Nephron progenitor cell (in vitro differentiated cells): ENCODE data around the gene RASAL2.

Experiments used
- DNase-seq: peaks from one replicate; pipeline ENCODE4 v3.0.0; 2021
- H3K27ac Mint-ChIP-seq: 2 replicates; pipeline ENCODE4 v1.8.0; 2021; ENCODE audit warnings: mild to moderate bottlenecking, moderate library complexity, mixed read lengths
- H3K27me3 Mint-ChIP-seq: 2 replicates; pipeline ENCODE4 v1.8.0; 2021; ENCODE audit warnings: mild to moderate bottlenecking, low read depth, mixed read lengths; ENCODE audit not compliant: poor library complexity
- H3K36me3 Mint-ChIP-seq: 2 replicates; pipeline ENCODE4 v1.8.0; 2021; ENCODE audit warnings: low read depth, mixed read lengths
- H3K4me1 Mint-ChIP-seq: 2 replicates; pipeline ENCODE4 v1.8.0; 2021; ENCODE audit warnings: mixed read lengths
- H3K4me3 Mint-ChIP-seq: 2 replicates; pipeline ENCODE4 v1.8.0; 2021; ENCODE audit warnings: mild to moderate bottlenecking, moderate library complexity, mixed read lengths
- H3K9me3 Mint-ChIP-seq: 2 replicates; pipeline ENCODE4 v1.8.0; 2021; ENCODE audit warnings: mild to moderate bottlenecking, moderate library complexity, mixed read lengths
- TF ChIP-seq, protein P1 (sequence below): fragments of 200-600 bp; sonication (generic); IDR thresholded peaks from 2 replicates; pipeline ENCODE4 v1.5.0; 2021; ENCODE audit warnings: antibody characterized with exemption

Gene RASAL2

DNA sequence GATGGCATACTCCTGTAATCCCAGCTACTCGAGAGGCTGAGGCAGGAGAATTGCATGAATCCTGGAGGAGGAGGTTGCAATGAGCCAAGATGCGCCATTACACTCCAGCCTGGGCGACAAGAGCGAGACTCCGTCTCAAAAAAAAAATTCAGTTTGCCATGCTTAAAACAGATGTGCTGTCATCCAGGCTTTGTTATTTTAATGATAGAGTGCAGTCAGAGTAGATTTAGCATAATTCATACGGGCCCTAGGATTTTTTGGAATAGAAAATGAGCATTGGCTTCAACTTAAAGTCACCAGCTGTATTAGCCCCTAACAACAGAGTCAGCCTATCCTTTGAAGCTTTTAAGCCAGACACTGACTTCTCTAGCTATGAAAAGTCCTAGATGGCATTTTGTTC lies 124.6 kb downstream of the RASAL2 start:
- H3K4me1 Mint-ChIP-seq, result no peaks in the 10 kb centered on the region

DNA sequence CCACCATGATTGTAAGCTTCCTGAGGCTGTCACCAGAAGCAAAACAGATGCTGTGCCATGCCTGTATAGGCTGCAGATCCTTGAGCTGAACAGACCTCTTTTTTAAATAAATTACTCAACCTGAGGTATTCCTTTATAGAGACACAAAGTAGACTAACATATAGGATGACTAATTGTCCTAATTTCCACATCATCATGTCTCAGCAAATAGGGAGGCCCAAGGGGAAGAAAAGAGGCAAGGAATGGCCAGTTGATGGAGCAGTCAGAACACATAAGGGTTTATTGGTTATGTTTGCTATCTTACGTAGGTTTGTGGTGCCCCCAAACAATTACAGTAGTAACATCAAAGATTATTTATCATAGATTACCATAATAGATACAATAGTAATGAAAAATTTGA lies 126.2 kb downstream of the RASAL2 start:
- TF ChIP-seq, protein P1, sequence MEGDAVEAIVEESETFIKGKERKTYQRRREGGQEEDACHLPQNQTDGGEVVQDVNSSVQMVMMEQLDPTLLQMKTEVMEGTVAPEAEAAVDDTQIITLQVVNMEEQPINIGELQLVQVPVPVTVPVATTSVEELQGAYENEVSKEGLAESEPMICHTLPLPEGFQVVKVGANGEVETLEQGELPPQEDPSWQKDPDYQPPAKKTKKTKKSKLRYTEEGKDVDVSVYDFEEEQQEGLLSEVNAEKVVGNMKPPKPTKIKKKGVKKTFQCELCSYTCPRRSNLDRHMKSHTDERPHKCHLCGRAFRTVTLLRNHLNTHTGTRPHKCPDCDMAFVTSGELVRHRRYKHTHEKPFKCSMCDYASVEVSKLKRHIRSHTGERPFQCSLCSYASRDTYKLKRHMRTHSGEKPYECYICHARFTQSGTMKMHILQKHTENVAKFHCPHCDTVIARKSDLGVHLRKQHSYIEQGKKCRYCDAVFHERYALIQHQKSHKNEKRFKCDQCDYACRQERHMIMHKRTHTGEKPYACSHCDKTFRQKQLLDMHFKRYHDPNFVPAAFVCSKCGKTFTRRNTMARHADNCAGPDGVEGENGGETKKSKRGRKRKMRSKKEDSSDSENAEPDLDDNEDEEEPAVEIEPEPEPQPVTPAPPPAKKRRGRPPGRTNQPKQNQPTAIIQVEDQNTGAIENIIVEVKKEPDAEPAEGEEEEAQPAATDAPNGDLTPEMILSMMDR, result no peak
- DNase-seq, result no peak
- H3K9me3 Mint-ChIP-seq, result no peaks in the 10 kb centered on the region

More for the DNA sequence above, 124.6 kb downstream of the RASAL2 start:
- no peak overlapping the region for H3K4me3 Mint-ChIP-seq
- H3K27ac Mint-ChIP-seq, result no peak overlapping the region
- H3K9me3 Mint-ChIP-seq, result no peaks in the 10 kb centered on the region
- H3K27me3 Mint-ChIP-seq, result no peaks in the 10 kb centered on the region
- no peaks in the 10 kb centered on the region for H3K36me3 Mint-ChIP-seq
- TF ChIP-seq, protein P1, result no peak
- no peak for DNase-seq

GRCh38 chr1:178223289-178223688 lies 129.4 kb downstream of the RASAL2 start:
- no peak overlapping the region for H3K4me3 Mint-ChIP-seq
- no peaks in the 10 kb centered on the region for H3K36me3 Mint-ChIP-seq
- TF ChIP-seq, protein P1, result no peak
- H3K4me1 Mint-ChIP-seq, result no peaks in the 10 kb centered on the region
- H3K27ac Mint-ChIP-seq, result no peak overlapping the region
- no peaks in the 10 kb centered on the region for H3K9me3 Mint-ChIP-seq
- DNase-seq, result no peak
- H3K27me3 Mint-ChIP-seq, result no peaks in the 10 kb centered on the region

More for the DNA sequence above, 126.2 kb downstream of the RASAL2 start:
- H3K36me3 Mint-ChIP-seq, result no peaks in the 10 kb centered on the region
- H3K4me3 Mint-ChIP-seq, result no peak overlapping the region
- H3K4me1 Mint-ChIP-seq, result no peaks in the 10 kb centered on the region
- no peak overlapping the region for H3K27ac Mint-ChIP-seq
- H3K27me3 Mint-ChIP-seq, result no peaks in the 10 kb centered on the region

DNA sequence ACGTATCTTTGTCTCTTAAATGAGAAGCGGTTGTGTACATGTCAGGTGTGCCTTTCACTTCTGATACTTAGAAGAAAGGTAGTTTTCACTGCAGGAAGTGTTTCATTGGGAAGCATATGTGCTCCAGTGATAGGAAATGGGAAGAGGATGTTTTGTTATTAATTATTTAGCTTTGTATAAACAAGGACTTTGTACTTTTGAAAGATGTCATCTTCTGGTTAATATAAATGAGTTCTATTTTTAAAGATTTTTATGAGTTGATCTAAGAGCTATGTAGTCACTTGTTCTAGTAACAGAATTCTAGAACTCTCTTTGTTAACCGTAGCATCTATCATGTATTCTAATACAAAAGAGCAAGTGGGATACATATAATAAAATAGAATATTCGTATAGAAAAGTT lies 130.5 kb downstream of the RASAL2 start:
- TF ChIP-seq, protein P1, result no peak
- H3K4me1 Mint-ChIP-seq, result no peaks in the 10 kb centered on the region
- no peaks in the 10 kb centered on the region for H3K36me3 Mint-ChIP-seq
- no peak for DNase-seq
- H3K27me3 Mint-ChIP-seq, result no peaks in the 10 kb centered on the region
- no peak overlapping the region for H3K27ac Mint-ChIP-seq
- no peaks in the 10 kb centered on the region for H3K9me3 Mint-ChIP-seq
- no peak overlapping the region for H3K4me3 Mint-ChIP-seq

GRCh38 chr1:178230881-178231409 lies 137.0 kb downstream of the RASAL2 start:
- no peaks in the 10 kb centered on the region for H3K27me3 Mint-ChIP-seq
- H3K4me3 Mint-ChIP-seq, result no peak overlapping the region
- no peaks in the 10 kb centered on the region for H3K9me3 Mint-ChIP-seq
- no peak overlapping the region for H3K27ac Mint-ChIP-seq
- H3K4me1 Mint-ChIP-seq, result peaks cover 4% of the 10 kb centered on the region
- H3K36me3 Mint-ChIP-seq, result no peaks in the 10 kb centered on the region
- TF ChIP-seq, protein P1, result no peak
- no peak for DNase-seq

DNA sequence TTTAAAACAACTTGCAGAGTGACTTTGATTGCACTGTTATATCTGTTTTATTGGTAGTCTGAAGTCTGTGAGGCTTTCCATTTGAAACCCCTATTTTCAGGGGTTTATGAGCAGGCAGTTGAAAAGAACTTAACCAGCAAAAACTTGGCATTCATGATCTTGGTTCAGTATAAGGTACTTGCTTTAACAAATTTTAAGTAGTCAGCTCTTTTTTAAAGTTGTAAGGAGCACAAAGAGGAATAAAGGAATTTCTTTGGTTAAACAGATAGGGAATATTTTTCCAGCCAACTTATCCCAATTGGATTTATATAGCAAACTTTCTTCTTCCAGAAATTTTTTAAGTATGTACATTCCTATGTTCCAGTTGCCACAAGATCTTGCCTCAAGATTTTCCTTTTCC lies 138.2 kb downstream of the RASAL2 start:
- peaks cover 4% of the 10 kb centered on the region for H3K4me1 Mint-ChIP-seq
- H3K36me3 Mint-ChIP-seq, result no peaks in the 10 kb centered on the region
- TF ChIP-seq, protein P1, result no peak
- no peak for DNase-seq
- H3K27ac Mint-ChIP-seq, result no peak overlapping the region
- no peaks in the 10 kb centered on the region for H3K27me3 Mint-ChIP-seq
- no peak overlapping the region for H3K4me3 Mint-ChIP-seq
- H3K9me3 Mint-ChIP-seq, result no peaks in the 10 kb centered on the region
